K562 (cell line): Measurements from ENCODE around the gene SEPHS1. TPM values are rescaled to one million over a fixed set of nuclear protein-coding genes. Genes with fewer than 3 reads are reported as not detected.

Experiments
- DNMT1 ChIP-seq: fragments of 450-650 bp; IDR thresholded peaks from 2 replicates; pipeline ENCODE4 v1.6.1; 2016; ENCODE audit warnings: antibody characterized with exemption, mild to moderate bottlenecking
- ELF2 ChIP-seq: fragments of 250-450 bp; sonication (Bioruptor Pico); IDR thresholded peaks from 2 replicates; pipeline ENCODE4 v1.5.0; 2021; ENCODE audit warnings: mild to moderate bottlenecking
- FOXP1 ChIP-seq: sonication (generic); formaldehyde crosslinking; IDR thresholded peaks from 2 replicates; pipeline ENCODE4 v1.8.0; 2022; ENCODE audit warnings: mild to moderate bottlenecking, missing genetic modification reagents
- GABPB1 ChIP-seq: sonication (generic); formaldehyde crosslinking; IDR thresholded peaks from 2 replicates; pipeline ENCODE4 v1.8.0; 2022; ENCODE audit warnings: mild to moderate bottlenecking, missing genetic modification reagents
- HMG20A ChIP-seq: fragments of 450-650 bp; formaldehyde crosslinking; conservative IDR thresholded peaks from 2 replicates; pipeline ENCODE4 v1.4.0; 2020; ENCODE audit warnings: mild to moderate bottlenecking, mixed read lengths
- MIER1 ChIP-seq: fragments of 450-650 bp; IDR thresholded peaks from 2 replicates; pipeline ENCODE4 v1.6.1; 2016; ENCODE audit warnings: antibody characterized with exemption, mild to moderate bottlenecking, low read depth
- PHB ChIP-seq: fragments of 250-450 bp; sonication (Bioruptor Pico); IDR thresholded peaks from 2 replicates; pipeline ENCODE4 v1.5.0; 2021
- RAD21 ChIP-seq, 2 experiments: fragments of 250-450 bp in 1 of 2; fragments of 450-650 bp in 1 of 2; sonication (Bioruptor Pico) in 1 of 2; formaldehyde crosslinking in 1 of 2; IDR thresholded peaks in 1 of 2; conservative IDR thresholded peaks in 1 of 2; 2 replicates each; pipeline versions ENCODE4 v1.4.0 to v1.8.0; 2020 to 2022; ENCODE audit warnings: mild to moderate bottlenecking in 2 of 2, moderate library complexity in 1 of 2
- SIRT6 ChIP-seq: IDR thresholded peaks from one replicate; pipeline ENCODE4 v1.6.1; 2012; ENCODE audit warnings: low read depth, mild to moderate bottlenecking, control low read depth, inconsistent platforms, low read length, moderate library complexity
- SMC3 ChIP-seq: conservative IDR thresholded peaks from 2 replicates; pipeline ENCODE4 v1.6.1; 2011; ENCODE audit warnings: low read depth, low read length, improper control_type of control experiment; ENCODE audit not compliant: insufficient read depth
- SPI1 ChIP-seq: IDR thresholded peaks from 2 replicates; pipeline ENCODE4 v1.6.1; 2011; ENCODE audit warnings: low read depth, low read length, control low read depth, borderline replicate concordance
- SRSF1 ChIP-seq: fragments of 200-400 bp; formaldehyde crosslinking; IDR thresholded peaks from 2 replicates; pipeline ENCODE4 v1.6.1; 2017; ENCODE audit warnings: mild to moderate bottlenecking, low read depth, low read length, moderate library complexity
- STAT6 ChIP-seq: sonication (generic); formaldehyde crosslinking; IDR thresholded peaks from 2 replicates; pipeline ENCODE4 v1.8.1; 2023; ENCODE audit warnings: mild to moderate bottlenecking, missing genetic modification reagents
- TSHZ1 ChIP-seq: fragments of 250-450 bp; sonication (Bioruptor Pico); IDR thresholded peaks from 2 replicates; pipeline ENCODE4 v1.4.0; 2020; ENCODE audit warnings: mild to moderate bottlenecking, moderate library complexity
- VEZF1 ChIP-seq: fragments of 200-800 bp; sonication (Bioruptor generic); IDR thresholded peaks from 2 replicates; pipeline ENCODE4 v1.6.1; 2017; ENCODE audit warnings: missing genetic modification characterization, missing compliant biosample characterization
- ZNF121 ChIP-seq: sonication (generic); formaldehyde crosslinking; conservative IDR thresholded peaks from 2 replicates; pipeline ENCODE4 v1.8.0; 2022; ENCODE audit warnings: missing genetic modification reagents
- ZNF134 ChIP-seq: fragments of 250-450 bp; sonication (Bioruptor Pico); conservative IDR thresholded peaks from 2 replicates; pipeline ENCODE4 v1.4.0; 2020
- polyA plus RNA-seq, 8 experiments: library from polyadenylated mRNA; depleted of rRNA in 4 of 8; stranded (reverse) in 5 of 8; unstranded in 3 of 8; fragments of >200 nt; fragmentation: Nextera tagmentation in 2 of 8; fragmentation: Illumina TruSeq in 1 of 8; extraction: Ambion mirVana in 2 of 8; extraction: Trizol in 1 of 8; gene quantifications; 2 replicates each; pipeline versions ENCODE4 v1.2.1 to v1.2.3, GENCODE V29; 2011 to 2014; ENCODE audit warnings: inconsistent platforms in 1 of 8, missing spikeins in 1 of 8
- total RNA-seq, 7 experiments: library from RNA; depleted of rRNA in 6 of 7; stranded (reverse); fragments of >200 nt in 6 of 7; fragmentation: Illumina TruSeq in 2 of 7; extraction: Trizol in 2 of 7; gene quantifications; 2 replicates each; pipeline versions ENCODE4 v1.2.1 to v1.2.3, GENCODE V29; 2011 to 2021; ENCODE audit warnings: low replicate concordance in 1 of 7

Gene SEPHS1
- total and polyA plus RNA-seq, 9 of the 15 experiments (the other 6 are each of a cell fraction or from before 2014, with no cell fraction given), result 14.7 to 82.8 (median 41.8) TPM

GRCh38 chr10:13352519-13352918 is 4.4 kb upstream of the SEPHS1 start (continued):
- TF ChIP-seq TSHZ1 (CRISPR knock-in tag) (no peak), ELF2 (no peak), DNMT1 (no peak), SRSF1 (no peak), FOXP1 (CRISPR knock-in tag) (no peak), SPI1 (no peak), RAD21 (CRISPR knock-in tag; conservative IDR thresholded peaks at IDR 0.05 in 1 of 2, IDR thresholded peaks at IDR 0.05 in 1 of 2) (peak; percentile 41 to 65), HMG20A (no peak), GABPB1 (no peak), ZNF121 (CRISPR knock-in tag) (no peak), PHB (CRISPR knock-in tag) (no peak), STAT6 (CRISPR knock-in tag) (no peak), VEZF1 (CRISPR knock-in tag) (0 out of 2 replicates have a peak, but pooled peaks have one; percentile 11), MIER1 (no peak), ZNF134 (no peak), SMC3 (no peak), SIRT6 (no peak)
